Lower leg skin (tissue), 3 donors: ENCODE measurements around the gene ADGRV1.

Experiments used
- POLR2A ChIP-seq, 2 donors: fragments of 450-650 bp; IDR thresholded peaks; one replicate each; pipeline ENCODE4 v1.6.1; 2016 to 2017; ENCODE audit warnings: antibody characterized with exemption in 2 of 2, mild to moderate bottlenecking in 1 of 2, moderate library complexity in 1 of 2
- TF ChIP-seq, protein P1 (sequence below), 3 donors: fragments of 450-650 bp; IDR thresholded peaks; one replicate each; pipeline ENCODE4 v1.5.1; 2016; ENCODE audit warnings: antibody characterized with exemption in 3 of 3, mild to moderate bottlenecking in 3 of 3, moderate library complexity in 2 of 3

DNA sequence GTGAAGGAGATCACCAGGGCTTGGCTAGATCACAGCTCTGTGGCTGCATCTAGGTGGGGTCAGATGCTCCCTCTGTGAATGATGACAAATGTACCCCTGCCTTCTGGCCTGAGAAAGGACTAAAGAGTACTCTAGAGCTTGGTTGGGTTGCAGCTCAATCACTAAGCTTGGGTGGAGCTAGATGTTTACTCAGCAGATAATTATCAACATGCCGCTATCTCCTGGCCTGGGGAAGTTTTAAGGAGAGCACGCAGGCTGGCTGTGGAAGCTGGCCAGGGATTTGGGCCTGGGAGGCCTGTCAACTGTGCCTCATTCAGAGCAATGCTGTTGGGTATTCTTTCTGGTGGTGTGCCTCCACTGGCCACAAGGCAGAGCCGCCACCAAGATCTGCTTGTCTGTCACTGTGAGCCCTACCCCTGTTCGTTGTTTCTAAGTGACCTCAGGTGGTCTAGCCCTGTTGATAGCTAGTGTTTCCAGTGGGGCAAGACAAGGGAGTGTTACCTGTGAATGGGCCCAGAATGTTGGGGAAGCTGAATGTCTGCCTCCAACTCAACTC lies 181.7 kb downstream of the ADGRV1 start:
- TF ChIP-seq, protein P1, sequence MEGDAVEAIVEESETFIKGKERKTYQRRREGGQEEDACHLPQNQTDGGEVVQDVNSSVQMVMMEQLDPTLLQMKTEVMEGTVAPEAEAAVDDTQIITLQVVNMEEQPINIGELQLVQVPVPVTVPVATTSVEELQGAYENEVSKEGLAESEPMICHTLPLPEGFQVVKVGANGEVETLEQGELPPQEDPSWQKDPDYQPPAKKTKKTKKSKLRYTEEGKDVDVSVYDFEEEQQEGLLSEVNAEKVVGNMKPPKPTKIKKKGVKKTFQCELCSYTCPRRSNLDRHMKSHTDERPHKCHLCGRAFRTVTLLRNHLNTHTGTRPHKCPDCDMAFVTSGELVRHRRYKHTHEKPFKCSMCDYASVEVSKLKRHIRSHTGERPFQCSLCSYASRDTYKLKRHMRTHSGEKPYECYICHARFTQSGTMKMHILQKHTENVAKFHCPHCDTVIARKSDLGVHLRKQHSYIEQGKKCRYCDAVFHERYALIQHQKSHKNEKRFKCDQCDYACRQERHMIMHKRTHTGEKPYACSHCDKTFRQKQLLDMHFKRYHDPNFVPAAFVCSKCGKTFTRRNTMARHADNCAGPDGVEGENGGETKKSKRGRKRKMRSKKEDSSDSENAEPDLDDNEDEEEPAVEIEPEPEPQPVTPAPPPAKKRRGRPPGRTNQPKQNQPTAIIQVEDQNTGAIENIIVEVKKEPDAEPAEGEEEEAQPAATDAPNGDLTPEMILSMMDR (IDR thresholded peaks at IDR 0.05), result no peak
- TF ChIP-seq POLR2A (IDR thresholded peaks at IDR 0.05), result no peak
